GM12801 (cell line): ENCODE results near the gene HIPK3.

Experiments
- CTCF ChIP-seq: IDR thresholded peaks from one replicate; pipeline ENCODE4 v1.5.1; 2011; ENCODE audit warnings: control low read depth; ENCODE audit not compliant: insufficient read length; ENCODE audit errors: extremely low read depth

HIPK3 gene

DNA sequence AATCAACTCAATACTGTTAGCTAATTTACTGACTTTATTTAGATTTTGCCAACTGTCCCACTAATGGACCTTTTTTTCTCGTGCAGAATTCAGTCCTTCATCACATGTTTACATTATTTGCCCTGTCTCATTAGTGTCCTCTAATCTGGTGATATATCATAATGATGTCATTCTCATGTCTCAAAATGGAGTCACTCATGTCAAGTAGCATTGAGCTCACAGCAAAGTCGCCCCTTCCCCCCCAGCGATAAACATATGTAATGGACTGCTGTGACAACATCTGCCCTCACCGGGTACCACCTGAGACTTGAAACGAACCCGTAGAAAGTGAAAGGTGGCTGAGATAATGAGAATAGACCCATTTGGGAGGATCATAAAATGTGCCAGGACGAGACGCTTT, 37.6 kb downstream of the HIPK3 start:
- no peak for TF ChIP-seq CTCF

DNA sequence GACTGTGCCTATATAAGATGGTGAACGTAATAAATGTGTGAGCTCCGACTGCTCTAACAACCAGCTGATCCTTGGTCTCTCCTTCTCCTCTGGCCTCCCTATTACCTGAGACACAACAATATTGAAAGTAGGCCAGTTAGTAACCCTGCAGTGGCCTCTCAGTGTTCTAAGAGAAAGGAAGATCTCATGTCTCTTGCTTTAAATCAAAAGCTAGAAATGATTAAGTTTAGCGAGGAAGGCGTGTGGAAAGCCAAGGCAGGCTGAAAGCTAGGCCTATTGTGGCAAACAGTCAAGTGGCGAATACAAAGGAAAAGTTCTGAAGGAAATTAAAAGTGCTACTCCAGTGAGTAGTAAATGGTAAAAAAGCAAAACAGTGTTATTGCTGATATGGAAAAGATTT, 39.5 kb downstream of the HIPK3 start:
- no peak for TF ChIP-seq CTCF

DNA sequence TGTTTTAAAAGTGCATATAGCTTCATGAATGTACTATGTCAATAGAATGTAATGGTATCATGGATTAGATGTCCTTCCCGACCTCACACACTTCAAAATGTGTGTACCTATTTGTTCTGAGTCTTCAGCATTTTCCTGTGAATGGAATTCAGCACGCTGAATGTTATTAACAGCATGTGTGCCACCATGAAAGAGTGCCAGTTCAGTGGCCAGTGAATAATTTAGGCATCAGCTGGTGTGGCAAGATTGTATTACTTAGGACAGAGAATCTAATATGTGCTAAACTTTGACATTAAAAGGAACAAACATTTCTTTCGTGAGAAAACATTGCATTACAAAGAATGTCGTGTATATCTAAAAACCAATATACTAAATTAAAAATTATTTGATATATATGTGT, 46.4 kb downstream of the HIPK3 start:
- no peak for TF ChIP-seq CTCF

- TF ChIP-seq CTCF, result no peak
Observed at GRCh38 chr11:33307984-33308383, 50.8 kb downstream of the HIPK3 start.

- no peak for TF ChIP-seq CTCF
Observed at GRCh38 chr11:33309118-33309517, 51.9 kb downstream of the HIPK3 start.

DNA sequence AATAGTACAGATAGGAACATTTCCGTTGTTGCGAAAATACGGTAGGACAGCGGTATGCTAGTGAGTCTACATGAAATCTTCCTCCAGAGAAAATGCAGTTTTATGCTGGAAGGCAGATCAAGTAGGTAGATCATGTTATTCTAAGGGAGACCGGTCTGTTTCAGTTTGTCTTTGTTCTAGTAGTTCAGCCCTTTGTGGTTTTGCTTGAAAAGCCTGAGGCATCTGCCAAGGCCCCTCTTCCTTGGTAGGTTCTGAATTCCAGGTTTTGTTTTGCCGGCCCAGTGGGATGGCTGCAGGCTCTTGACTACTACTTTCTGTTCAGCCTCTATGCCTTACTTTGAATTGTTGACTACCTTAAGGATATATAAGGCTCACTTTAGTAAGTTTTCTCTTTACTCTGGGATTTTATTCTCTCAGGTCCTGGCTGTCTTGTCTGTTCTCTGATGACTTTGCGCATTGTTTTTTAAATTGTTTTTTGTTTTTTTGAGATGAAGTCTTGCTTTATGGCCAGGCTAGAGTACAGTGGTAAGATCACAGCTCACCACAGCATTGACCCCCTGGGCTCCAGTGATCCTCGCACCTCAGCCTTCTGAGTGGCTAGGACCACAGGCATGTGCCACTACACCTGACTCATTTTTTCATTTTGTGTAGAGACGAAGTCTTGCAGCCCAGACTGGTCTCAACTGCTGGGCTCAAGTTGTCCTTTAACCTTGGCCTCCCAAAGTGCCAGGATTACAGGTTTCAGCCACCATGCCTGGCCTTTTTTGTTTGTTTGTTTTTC, 53.7 kb downstream of the HIPK3 start:
- no peak for TF ChIP-seq CTCF

GRCh38 chr11:33311680-33312079, 54.5 kb downstream of the HIPK3 start:
- TF ChIP-seq CTCF, result no peak
